Activated CD4-positive, alpha-beta memory T cell treated with anti-CD3 and anti-CD28 coated beads, Interleukin-2, amount 10 ng/mL, durations not matched to agents 7 days and 5 days (primary cell): ENCODE data around the gene DNASE1L1. TPM values are rescaled to one million over a fixed set of nuclear protein-coding genes. Genes with fewer than 3 reads are reported as not detected.

ENCODE experiments used
- CTCF ChIA-PET: fragments of 350-600 bp; sonication (Branson Sonifier 250); formaldehyde crosslinking; loops from one replicate; lab custom pipeline; 2021; ENCODE audit warnings: antibody characterized with exemption, inconsistent platforms; lab: Charles Lee
- POLR2A ChIA-PET: fragments of 350-600 bp; sonication (Branson Sonifier 250); formaldehyde crosslinking; loops from one replicate; lab custom pipeline; 2021; ENCODE audit warnings: antibody characterized with exemption; lab: Charles Lee
- DNase-seq: peaks from one replicate; pipeline ENCODE4 v3.0.0-alpha.2; 2020
- H3K27ac Mint-ChIP-seq: one replicate; pipeline ENCODE4 v1.8.0; 2021; ENCODE audit warnings: mild to moderate bottlenecking, mixed read lengths
- H3K27me3 Mint-ChIP-seq: one replicate; pipeline ENCODE4 v1.8.0; 2021; ENCODE audit warnings: mixed read lengths
- H3K36me3 Mint-ChIP-seq: one replicate; pipeline ENCODE4 v1.8.0; 2021; ENCODE audit warnings: low read depth, mixed read lengths
- H3K4me1 Mint-ChIP-seq: one replicate; pipeline ENCODE4 v1.8.0; 2021; ENCODE audit warnings: mixed read lengths
- H3K4me3 Mint-ChIP-seq: one replicate; pipeline ENCODE4 v1.8.0; 2021; ENCODE audit warnings: mild to moderate bottlenecking, mixed read lengths
- H3K9me3 Mint-ChIP-seq: one replicate; pipeline ENCODE4 v1.8.0; 2021; ENCODE audit warnings: mixed read lengths
- total RNA-seq, 2 experiments: library from RNA; stranded (reverse); gene quantifications; one replicate each; pipeline ENCODE4 v1.2.3, GENCODE V29; 2021

DNASE1L1 gene
- total RNA-seq, 2 experiments from 2014 or later: 23.3 to 23.7 TPM

DNA sequence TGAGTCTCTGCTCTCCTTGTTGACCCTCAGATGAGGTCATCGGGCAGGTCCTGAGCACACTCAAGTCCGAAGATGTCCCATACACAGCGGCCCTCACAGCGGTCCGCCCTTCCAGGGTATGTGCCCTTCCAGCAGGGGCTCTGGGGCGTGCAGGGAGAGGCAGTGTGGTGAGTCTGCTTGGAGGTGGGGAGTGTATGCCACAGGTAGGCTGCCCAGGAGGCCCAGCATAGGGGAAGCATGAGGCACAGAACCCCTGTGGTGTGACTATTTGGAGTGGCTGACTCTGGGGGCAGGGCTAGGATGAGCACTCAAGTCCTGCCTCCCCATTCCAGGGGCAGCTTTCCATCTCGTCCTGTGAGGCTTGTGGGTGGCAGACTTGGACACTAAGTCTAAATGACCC lies 24.6 kb upstream of the DNASE1L1 start:
- ChIA-PET CTCF (no interaction called here), POLR2A (no interaction called here)
- peaks cover 28% of the 10 kb centered on the region for H3K4me1 Mint-ChIP-seq
- no peaks in the 10 kb centered on the region for H3K9me3 Mint-ChIP-seq
- no peak for DNase-seq
- H3K4me3 Mint-ChIP-seq: no peak overlapping the region
- H3K27me3 Mint-ChIP-seq: no peaks in the 10 kb centered on the region
- H3K36me3 Mint-ChIP-seq: peaks cover 31% of the 10 kb centered on the region
- H3K27ac Mint-ChIP-seq: no peak overlapping the region

DNA sequence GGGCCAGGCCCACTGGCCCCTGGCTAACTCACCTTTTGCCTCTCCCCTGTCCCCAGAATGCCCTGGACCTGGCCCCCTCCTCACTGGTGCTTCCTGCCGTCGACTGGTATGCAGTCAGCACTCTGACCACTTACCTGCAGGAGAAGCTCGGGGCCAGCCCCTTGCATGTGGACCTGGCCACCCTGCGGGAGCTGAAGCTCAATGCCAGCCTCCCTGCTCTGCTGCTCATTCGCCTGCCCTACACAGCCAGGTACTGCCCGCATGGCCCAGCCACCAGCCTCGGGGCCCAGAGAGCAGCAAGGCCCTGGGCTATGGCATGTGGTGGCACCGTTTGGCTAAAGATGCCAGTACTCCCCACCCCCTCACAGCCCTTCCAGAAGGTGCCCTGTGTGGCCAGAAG lies 23.2 kb upstream of the DNASE1L1 start:
- Mint-ChIP-seq H3K4me1 (peaks cover 26% of the 10 kb centered on the region), H3K4me3 (no peak overlapping the region), H3K27ac (no peak overlapping the region), H3K27me3 (no peaks in the 10 kb centered on the region), H3K9me3 (no peaks in the 10 kb centered on the region), H3K36me3 (peaks cover 27% of the 10 kb centered on the region)
- ChIA-PET CTCF (no interaction called here), POLR2A (interaction anchor here (0.7 kb wide), 1 partner anchor 27 kb away, joined by 4 read pairs; no protein-coding TSS in a partner anchor)
- DNase-seq: no peak

DNA sequence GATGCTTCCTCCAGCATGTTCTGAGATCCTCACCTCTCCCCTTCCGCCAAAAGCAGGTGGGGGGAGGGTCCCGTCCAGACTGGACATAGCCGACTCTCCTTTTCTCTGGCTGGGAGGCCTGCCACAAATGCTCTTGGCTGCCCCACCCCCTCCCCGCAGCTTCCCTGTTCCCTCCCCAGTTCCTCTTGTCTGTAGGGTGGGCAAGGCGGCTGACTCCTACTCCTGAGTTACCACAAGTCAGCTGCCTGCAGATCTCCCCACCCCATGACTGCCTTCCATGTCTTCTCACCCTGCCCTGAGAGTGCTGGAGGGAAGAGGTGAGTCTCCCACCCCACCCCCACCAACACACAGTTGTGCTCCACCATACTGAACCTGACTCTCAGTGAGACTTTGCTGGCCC lies 22.3 kb upstream of the DNASE1L1 start:
- POLR2A ChIA-PET: interaction anchor here (0.7 to 0.9 kb wide), 2 partner anchors 27 to 33 kb away, joined by 4 read pairs; partner anchors contain the start of gene RPL10
- CTCF ChIA-PET: no interaction called here
- no peak for DNase-seq
- H3K36me3 Mint-ChIP-seq: peaks cover 26% of the 10 kb centered on the region
- peaks cover 24% of the 10 kb centered on the region for H3K4me1 Mint-ChIP-seq
- H3K27ac Mint-ChIP-seq: no peak overlapping the region
- H3K27me3 Mint-ChIP-seq: no peaks in the 10 kb centered on the region
- no peak overlapping the region for H3K4me3 Mint-ChIP-seq
- no peaks in the 10 kb centered on the region for H3K9me3 Mint-ChIP-seq

DNA sequence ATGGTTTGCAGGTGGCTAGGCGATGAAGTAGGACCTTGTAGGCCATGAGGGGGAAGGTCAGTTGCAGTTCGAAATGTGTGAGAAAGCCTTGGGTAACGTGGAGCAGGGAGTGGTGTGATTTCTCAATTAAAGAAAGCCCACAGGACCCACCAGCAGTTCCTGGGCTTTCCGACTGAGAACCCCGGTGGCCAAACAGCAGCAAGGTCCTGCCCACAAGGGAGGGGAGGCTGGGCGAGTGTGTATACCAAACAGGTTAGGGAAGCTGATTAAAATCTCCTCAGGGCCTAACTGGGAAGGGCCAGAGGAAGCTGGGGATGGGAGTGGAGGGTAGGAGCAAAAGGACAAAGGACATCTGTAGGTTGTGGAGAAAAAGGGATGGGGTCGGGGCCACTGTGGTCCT lies 21.9 kb upstream of the DNASE1L1 start:
- Mint-ChIP-seq H3K36me3 (peaks cover 21% of the 10 kb centered on the region), H3K27ac (no peak overlapping the region), H3K9me3 (no peaks in the 10 kb centered on the region), H3K4me1 (peaks cover 21% of the 10 kb centered on the region), H3K4me3 (no peak overlapping the region), H3K27me3 (no peaks in the 10 kb centered on the region)
- DNase-seq: no peak
- ChIA-PET POLR2A (interaction anchor here (0.9 kb wide), 1 partner anchor 33 kb away, joined by 4 read pairs; the partner anchor contains the start of gene RPL10), CTCF (no interaction called here)

GRCh38 chrX:154430479-154430878 lies 21.4 kb upstream of the DNASE1L1 start:
- Mint-ChIP-seq H3K4me3 (no peak overlapping the region), H3K36me3 (peaks cover 17% of the 10 kb centered on the region), H3K27me3 (no peaks in the 10 kb centered on the region), H3K9me3 (no peaks in the 10 kb centered on the region), H3K27ac (no peak overlapping the region), H3K4me1 (peaks cover 21% of the 10 kb centered on the region)
- no peak for DNase-seq
- ChIA-PET POLR2A (interaction anchor here (0.9 to 1.1 kb wide), 2 partner anchors 17 to 32 kb away, joined by 4 read pairs; partner anchors contain the start of gene RPL10), CTCF (interaction anchor here (1.4 kb wide), 1 partner anchor 10 kb away, joined by 5 read pairs; no protein-coding TSS in a partner anchor)

GRCh38 chrX:154429711-154430110 lies 20.7 kb upstream of the DNASE1L1 start:
- Mint-ChIP-seq H3K4me1 (peaks cover 21% of the 10 kb centered on the region), H3K4me3 (peak overlapping the region; percentile 75), H3K27ac (peak overlapping the region; percentile 54), H3K36me3 (peaks cover 16% of the 10 kb centered on the region), H3K27me3 (no peaks in the 10 kb centered on the region), H3K9me3 (no peaks in the 10 kb centered on the region)
- ChIA-PET POLR2A (interaction anchor here (0.8 to 3.7 kb wide), 6 partner anchors 9 to 60 kb away, joined by 3 to 28 read pairs (median 4); partner anchors contain the start of genes RPL10 and TAFAZZIN), CTCF (interaction anchor here (0.6 to 1.4 kb wide), 3 partner anchors 9 to 94 kb away, joined by 3 to 5 read pairs (median 3); partner anchors contain the start of gene RPL10)
- no peak for DNase-seq

- peak; percentile 92 for DNase-seq
- peak within 1 kb of the TSS; percentile 69 for H3K27ac Mint-ChIP-seq
- H3K9me3 Mint-ChIP-seq: no peaks in the 10 kb centered on the region
- H3K4me1 Mint-ChIP-seq: peaks cover 25% of the 10 kb centered on the region
- ChIA-PET POLR2A (interaction anchor here (0.7 to 3.7 kb wide), 7 partner anchors 8 to 91 kb away, joined by 3 to 28 read pairs (median 4); partner anchors contain the start of genes RPL10 and TAFAZZIN), CTCF (interaction anchor here (0.6 to 1.5 kb wide), 4 partner anchors 13 to 91 kb away, joined by 3 to 4 read pairs (median 3); partner anchors contain the start of gene RPL10)
- H3K27me3 Mint-ChIP-seq: no peaks in the 10 kb centered on the region
- H3K36me3 Mint-ChIP-seq: peaks cover 16% of the 10 kb centered on the region
- peak within 1 kb of the TSS; percentile 75 for H3K4me3 Mint-ChIP-seq
Measured at GRCh38 chrX:154428176-154429171, 19.4 kb upstream of the DNASE1L1 start, which contains the start of gene ATP6AP1. ATP6AP1 (plus strand) TSS chrX:154428677; CDS start chrX:154428693, 16 bp downstream.

- ChIA-PET CTCF (interaction anchor here (1.5 kb wide), 1 partner anchor 14 kb away, joined by 3 read pairs; no protein-coding TSS in a partner anchor), POLR2A (interaction anchor here (0.6 to 3.7 kb wide), 3 partner anchors 16 to 385 kb away, joined by 3 to 28 read pairs (median 26); partner anchors contain the start of genes RPL10 and TAFAZZIN)
- DNase-seq: no peak
- Mint-ChIP-seq H3K27me3 (no peaks in the 10 kb centered on the region), H3K4me3 (peak overlapping the region; percentile 10), H3K4me1 (peaks cover 25% of the 10 kb centered on the region), H3K27ac (no peak overlapping the region), H3K36me3 (peaks cover 9% of the 10 kb centered on the region), H3K9me3 (no peaks in the 10 kb centered on the region)
Measured at GRCh38 chrX:154426916-154427770, 18.1 kb upstream of the DNASE1L1 start.

GRCh38 chrX:154420402-154420756 lies 11.3 kb upstream of the DNASE1L1 start:
- DNase-seq: no peak
- peaks cover 12% of the 10 kb centered on the region for H3K36me3 Mint-ChIP-seq
- H3K27ac Mint-ChIP-seq: no peak overlapping the region
- H3K4me1 Mint-ChIP-seq: peaks cover 6% of the 10 kb centered on the region
- H3K27me3 Mint-ChIP-seq: no peaks in the 10 kb centered on the region
- ChIA-PET CTCF (interaction anchor here (0.8 kb wide), 1 partner anchor 9 kb away, joined by 5 read pairs; no protein-coding TSS in a partner anchor), POLR2A (interaction anchor here (0.6 to 2.0 kb wide), 5 partner anchors 8 to 70 kb away, joined by 3 to 6 read pairs (median 4); partner anchors contain the start of genes RPL10 and SLC10A3)
- no peaks in the 10 kb centered on the region for H3K9me3 Mint-ChIP-seq
- H3K4me3 Mint-ChIP-seq: no peak overlapping the region

DNA sequence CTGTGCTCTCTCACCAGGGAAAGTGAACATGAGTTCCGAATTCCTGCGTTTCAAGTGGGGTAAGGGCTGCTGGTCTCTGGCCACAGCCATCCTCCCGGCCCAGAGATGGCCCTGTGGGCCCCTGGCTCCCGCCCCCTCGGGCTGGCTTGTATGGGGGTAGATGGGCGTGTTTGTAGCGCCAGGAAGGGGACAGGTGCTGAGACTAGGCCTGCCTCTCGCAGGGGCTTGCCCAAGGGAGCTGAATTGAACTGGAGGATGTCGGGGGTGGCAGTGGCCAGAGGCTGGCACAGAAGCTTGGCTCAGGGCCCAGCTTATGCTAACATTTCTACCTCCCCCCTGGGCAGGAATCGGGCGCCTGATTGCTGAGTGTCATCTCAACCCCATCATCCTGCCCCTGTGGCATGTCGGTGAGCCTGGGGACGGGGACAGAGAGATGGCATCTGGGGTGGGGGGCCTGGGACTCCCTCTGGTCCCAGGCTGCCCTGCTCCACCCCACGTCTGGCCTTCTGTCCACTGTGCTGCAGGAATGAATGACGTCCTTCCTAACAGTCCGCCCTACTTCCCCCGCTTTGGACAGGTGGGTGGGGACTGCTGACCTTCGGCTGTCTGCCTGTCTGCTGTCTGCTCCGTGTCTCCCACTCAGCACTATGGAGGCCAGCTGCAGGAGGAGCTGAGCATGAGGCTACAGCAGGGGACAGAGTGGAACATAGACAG lies 10.8 kb upstream of the DNASE1L1 start:
- POLR2A ChIA-PET: interaction anchor here (0.8 to 2.0 kb wide), 3 partner anchors 7 to 21 kb away, joined by 3 to 6 read pairs (median 4); no protein-coding TSS in a partner anchor
- no peak overlapping the region for H3K4me3 Mint-ChIP-seq
- no peak for DNase-seq
- H3K27me3 Mint-ChIP-seq: no peaks in the 10 kb centered on the region
- H3K36me3 Mint-ChIP-seq: peaks cover 14% of the 10 kb centered on the region
- CTCF ChIA-PET: no interaction called here
- no peak overlapping the region for H3K27ac Mint-ChIP-seq
- peaks cover 6% of the 10 kb centered on the region for H3K4me1 Mint-ChIP-seq
- H3K9me3 Mint-ChIP-seq: no peaks in the 10 kb centered on the region

- peaks cover 4% of the 10 kb centered on the region for H3K4me1 Mint-ChIP-seq
- H3K27ac Mint-ChIP-seq: no peak overlapping the region
- POLR2A ChIA-PET: interaction anchor here (2.0 kb wide), 1 partner anchor 20 kb away, joined by 6 read pairs; no protein-coding TSS in a partner anchor
- no peak for DNase-seq
- peaks cover 14% of the 10 kb centered on the region for H3K36me3 Mint-ChIP-seq
- H3K9me3 Mint-ChIP-seq: no peaks in the 10 kb centered on the region
- H3K27me3 Mint-ChIP-seq: no peaks in the 10 kb centered on the region
- CTCF ChIA-PET: no interaction called here
- no peak overlapping the region for H3K4me3 Mint-ChIP-seq
Measured at GRCh38 chrX:154419189-154419588, 10.1 kb upstream of the DNASE1L1 start.
